Activated CD8-positive, alpha-beta T cell treated with anti-CD3 and anti-CD28 coated beads for 36 hours (primary cell): ENCODE measurements around the gene EVC. TPM values are rescaled to one million over a fixed set of nuclear protein-coding genes. Genes with fewer than 3 reads are reported as not detected.

Experiments
- ATAC-seq: fragments of 200-7000 bp; cut with Tn5 transposase; one replicate; pipeline ENCODE4 v1.10.0; 2021; ENCODE audit warnings: mild to moderate bottlenecking, moderate library complexity
- CTCF ChIA-PET: fragments of 350-600 bp; sonication (Branson Sonifier 250); formaldehyde crosslinking; loops from one replicate; lab custom pipeline; 2021; ENCODE audit warnings: antibody characterized with exemption; lab: Charles Lee
- POLR2A ChIA-PET: fragments of 350-600 bp; sonication (Branson Sonifier 250); formaldehyde crosslinking; loops from one replicate; lab custom pipeline; 2021; ENCODE audit warnings: antibody characterized with exemption; lab: Charles Lee
- DNase-seq: peaks from one replicate; pipeline ENCODE4 v3.0.0-alpha.2; 2020
- H3K27ac Mint-ChIP-seq: one replicate; pipeline ENCODE4 v1.8.0; 2021; ENCODE audit warnings: mild to moderate bottlenecking, mixed read lengths
- H3K27me3 Mint-ChIP-seq: one replicate; pipeline ENCODE4 v1.8.0; 2021; ENCODE audit warnings: mixed read lengths
- H3K36me3 Mint-ChIP-seq: one replicate; pipeline ENCODE4 v1.8.0; 2021; ENCODE audit warnings: low read depth, mixed read lengths
- H3K4me1 Mint-ChIP-seq: one replicate; pipeline ENCODE4 v1.8.0; 2021; ENCODE audit warnings: low read depth, mixed read lengths
- H3K4me3 Mint-ChIP-seq: one replicate; pipeline ENCODE4 v1.8.0; 2021; ENCODE audit warnings: mild to moderate bottlenecking, moderate library complexity, mixed read lengths
- H3K9me3 Mint-ChIP-seq: one replicate; pipeline ENCODE4 v1.8.0; 2021; ENCODE audit warnings: mixed read lengths
- CTCF ChIP-seq: fragments of 200-600 bp; IDR thresholded peaks from one replicate; pipeline ENCODE4 v1.8.0; 2022; ENCODE audit warnings: antibody characterized with exemption, mild to moderate bottlenecking
- intact Hi-C: fragments of 100-400 bp; cut with micrococcal nuclease; formaldehyde crosslinking; loops from one replicate; pipeline ENCODE4 v1.10.0; 2022
- total RNA-seq, 2 experiments: library from RNA; stranded (reverse); gene quantifications; one replicate each; pipeline ENCODE4 v1.2.3, GENCODE V29; 2021

The EVC gene
- total RNA-seq, 2 experiments from 2014 or later: 2.0 to 2.5 TPM

- H3K36me3 Mint-ChIP-seq: no peaks in the 10 kb centered on the region
- POLR2A ChIA-PET: no interaction called here
- DNase-seq: no peak
- no peaks in the 10 kb centered on the region for H3K27me3 Mint-ChIP-seq
- intact Hi-C loops: no loop called here
- no peak for TF ChIP-seq CTCF
- H3K27ac Mint-ChIP-seq: no peak overlapping the region
- no peaks in the 10 kb centered on the region for H3K4me1 Mint-ChIP-seq
- CTCF ChIA-PET: no interaction called here
- H3K4me3 Mint-ChIP-seq: no peak overlapping the region
- H3K9me3 Mint-ChIP-seq: no peaks in the 10 kb centered on the region
- ATAC-seq: no peak
Observed at GRCh38 chr4:5842456-5842855, 131.5 kb downstream of the EVC start.

- H3K4me3 Mint-ChIP-seq: no peak overlapping the region
- CTCF ChIA-PET: no interaction called here
Observed at GRCh38 chr4:5843573-5844530, 132.9 kb downstream of the EVC start.

GRCh38 chr4:5845035-5845905 is 134.3 kb downstream of the EVC start:
- H3K36me3 Mint-ChIP-seq: no peaks in the 10 kb centered on the region
- DNase-seq (no peak), ATAC-seq (no peak)
- ChIA-PET CTCF (no interaction called here), POLR2A (no interaction called here)
- no peaks in the 10 kb centered on the region for H3K9me3 Mint-ChIP-seq
- H3K27me3 Mint-ChIP-seq: peaks cover 3% of the 10 kb centered on the region
- TF ChIP-seq CTCF: no peak
- H3K4me3 Mint-ChIP-seq: no peak overlapping the region
- H3K4me1 Mint-ChIP-seq: no peaks in the 10 kb centered on the region
- no peak overlapping the region for H3K27ac Mint-ChIP-seq
- intact Hi-C loops: no loop called here

More at GRCh38 chr4:5843573-5844530, 132.9 kb downstream of the EVC start:
- Mint-ChIP-seq H3K9me3 (no peaks in the 10 kb centered on the region), H3K4me1 (no peaks in the 10 kb centered on the region), H3K27ac (no peak overlapping the region), H3K36me3 (no peaks in the 10 kb centered on the region), H3K27me3 (peaks cover 1% of the 10 kb centered on the region)
- TF ChIP-seq CTCF: no peak
- POLR2A ChIA-PET: no interaction called here
- intact Hi-C loops: no loop called here
- DNase-seq (no peak), ATAC-seq (no peak)

GRCh38 chr4:5851637-5852301 is 140.8 kb downstream of the EVC start:
- Mint-ChIP-seq H3K4me3 (no peak overlapping the region), H3K27ac (no peak overlapping the region), H3K36me3 (no peaks in the 10 kb centered on the region), H3K27me3 (peaks cover 5% of the 10 kb centered on the region), H3K4me1 (no peaks in the 10 kb centered on the region), H3K9me3 (no peaks in the 10 kb centered on the region)
- ChIA-PET POLR2A (no interaction called here), CTCF (no interaction called here)
- TF ChIP-seq CTCF: no peak
- no peak for ATAC-seq
- intact Hi-C loops: no loop called here
- DNase-seq: no peak
